Right ventricle myocardium inferior (tissue), 1 donor: Measurements from ENCODE around the gene CTU1. TPM values are rescaled to one million over a fixed set of nuclear protein-coding genes. Genes with fewer than 3 reads are reported as not detected.

Experiments
- ATAC-seq: fragments of 200-7000 bp; cut with Tn5 transposase; one replicate; pipeline ENCODE4 v1.9.1; 2020; ENCODE audit warnings: mild to moderate bottlenecking, moderate library complexity
- DNase-seq: peaks from one replicate; pipeline ENCODE4 v3.0.0; 2021; ENCODE audit errors: missing footprints
- intact Hi-C: fragments of 100-400 bp; cut with DNase I; formaldehyde crosslinking; loops from one replicate; pipeline ENCODE4 v1.11.0; 2022
- total RNA-seq: library from RNA; stranded (reverse); fragmentation: NEBNext Ultra II Directional; extraction: Animal tissue kit (Norgen Biotek cat#: 25700); gene quantifications from one replicate; pipeline ENCODE4 v1.2.1, GENCODE V29; 2021
- donor health status: DM: no; HTN: yes; CAD: no; lungs with severe emphysema.

The CTU1 gene
- total RNA-seq, 1 donor from 2014 or later: 5.2 TPM

DNA sequence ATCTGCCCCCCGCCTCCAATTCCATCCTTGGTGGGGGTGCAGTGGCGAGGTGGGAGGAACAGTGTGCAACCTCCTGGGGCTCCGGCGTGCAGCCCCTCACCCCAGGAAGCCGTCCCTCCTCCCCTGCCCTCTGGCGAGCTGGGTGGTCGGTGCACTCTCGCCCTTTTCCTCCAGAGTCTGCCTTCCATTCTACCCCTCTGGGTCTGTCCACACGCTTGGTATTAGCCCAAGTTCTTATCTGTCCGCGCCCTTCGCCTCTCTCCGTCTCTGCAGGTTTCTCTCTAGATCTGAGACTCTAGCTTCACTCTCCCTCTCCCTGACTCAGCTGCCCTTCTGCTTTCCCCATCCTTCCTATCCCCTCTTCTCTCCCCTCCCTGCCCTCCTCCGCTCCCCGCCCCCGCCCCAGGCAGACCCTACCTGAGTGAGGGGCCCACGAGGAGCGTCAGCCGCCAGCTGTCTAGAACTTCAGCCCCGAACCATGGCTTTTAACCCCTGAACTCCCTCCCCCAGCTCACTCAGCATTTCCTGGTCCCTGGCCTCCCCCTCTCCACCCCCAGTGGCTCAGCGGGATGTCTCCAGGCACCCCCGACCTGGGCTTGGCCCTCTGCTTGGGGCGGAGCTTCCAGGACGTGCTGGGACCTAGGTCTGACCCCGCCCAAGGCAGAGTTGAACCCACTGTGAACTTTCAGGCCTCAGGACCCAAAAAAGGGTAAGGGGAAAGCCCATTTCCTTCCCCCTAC lies 42.8 kb downstream of the CTU1 start:
- intact Hi-C loops: no loop called here
- ATAC-seq (no peak), DNase-seq (no peak)

- DNase-seq (no peak), ATAC-seq (peak; percentile 70)
- intact Hi-C loops: no loop called here
These were observed 43.5 kb downstream of the CTU1 start, which contains the start of gene KLK13 for GRCh38 chr19:51064534-51065220. KLK13 (minus strand) TSS chr19:51065092; CDS start chr19:51065067, 25 bp downstream.

- intact Hi-C loops: no loop called here
- DNase-seq: no peak
- no peak for ATAC-seq
These were observed 44.5 kb downstream of the CTU1 start for GRCh38 chr19:51063664-51064063.

- ATAC-seq (no peak), DNase-seq (no peak)
- intact Hi-C loops: no loop called here
These were observed 47.2 kb downstream of the CTU1 start for GRCh38 chr19:51060973-51061372.

DNA sequence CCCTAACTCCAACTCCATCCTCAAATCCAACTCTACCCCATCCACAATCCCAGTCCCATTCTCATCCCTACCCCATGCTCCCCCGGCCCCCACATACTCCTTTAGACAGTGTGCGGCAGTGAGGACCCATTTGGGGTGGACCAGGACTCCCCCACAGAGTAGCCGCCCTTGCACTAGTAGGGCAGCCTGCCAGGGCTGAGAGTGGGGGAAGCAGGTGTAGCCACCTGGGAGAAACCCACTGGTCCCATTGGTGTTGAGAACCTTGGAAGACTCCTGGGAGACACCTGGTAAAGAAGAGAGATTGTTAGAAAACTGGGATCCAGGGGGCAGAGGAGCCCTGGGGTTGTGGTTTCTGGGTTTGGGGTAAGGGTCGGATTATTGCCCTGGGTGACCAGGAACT lies 47.9 kb downstream of the CTU1 start:
- intact Hi-C loops: no loop called here
- no peak for DNase-seq
- no peak for ATAC-seq

DNA sequence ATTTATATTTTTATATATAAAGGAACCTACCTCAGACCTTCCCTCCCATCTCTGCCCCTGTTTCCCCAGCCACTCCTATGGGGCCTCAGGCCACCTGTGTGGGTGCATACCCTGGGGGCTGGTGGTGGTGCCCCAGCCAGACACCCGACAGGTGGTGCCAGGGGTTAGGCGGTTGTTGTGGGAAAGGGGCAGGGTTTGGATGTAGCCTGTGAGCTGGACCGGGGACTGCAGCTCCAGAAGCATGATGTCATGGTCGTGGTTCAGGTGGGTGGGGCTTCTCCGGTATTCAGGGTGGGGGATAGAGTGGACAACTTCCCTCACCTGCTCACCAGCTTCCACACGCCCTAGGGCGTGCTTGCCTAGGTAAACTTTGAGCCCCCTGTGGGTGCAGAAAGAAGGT lies 48.5 kb downstream of the CTU1 start:
- DNase-seq: no peak
- intact Hi-C loops: no loop called here
- no peak for ATAC-seq

- intact Hi-C loops: no loop called here
- ATAC-seq: no peak
These were observed 52.3 kb downstream of the CTU1 start for GRCh38 chr19:51055866-51056265.

More at GRCh38 chr19:51055866-51056265, 52.3 kb downstream of the CTU1 start:
- no peak for DNase-seq

Other genes with a start within 250 kb of the CTU1 start
- gene KLK2, start 235.0 kb downstream of the CTU1 start, total RNA-seq: not detected
- gene KLK4, start 197.0 kb downstream of the CTU1 start, total RNA-seq: not detected
- not detected for gene KLK5, start 155.4 kb downstream of the CTU1 start, total RNA-seq
- gene KLK6, start 138.8 kb downstream of the CTU1 start, total RNA-seq: not detected
- gene KLK7, start 124.5 kb downstream of the CTU1 start, total RNA-seq: not detected
- not detected for gene KLK8, start 106.8 kb downstream of the CTU1 start, total RNA-seq
- gene KLK10, start 88.7 kb downstream of the CTU1 start, total RNA-seq: not detected
- not detected for gene KLK11, start 81.8 kb downstream of the CTU1 start, total RNA-seq
- not detected for gene KLK12, start 73.4 kb downstream of the CTU1 start, total RNA-seq
- not detected for gene KLK13, start 43.3 kb downstream of the CTU1 start, total RNA-seq
- 2.8 TPM for gene KLK14, start 25.5 kb downstream of the CTU1 start, total RNA-seq
- gene SIGLEC9, start 16.5 kb upstream of the CTU1 start, total RNA-seq: 2.9 TPM
- 0.87 TPM for gene SIGLEC7, start 33.9 kb upstream of the CTU1 start, total RNA-seq
- gene CD33, start 116.7 kb upstream of the CTU1 start, total RNA-seq: 6.5 TPM
- gene SIGLECL1, start 142.7 kb upstream of the CTU1 start, total RNA-seq: not detected
- gene IGLON5, start 203.2 kb upstream of the CTU1 start, total RNA-seq: not detected
- 0.51 TPM for gene VSIG10L, start 233.7 kb upstream of the CTU1 start, total RNA-seq